HG02840 (cell line): ENCODE data around the gene CEP128.
"Not testable (repeated sequence)": the region's sequence is repeated elsewhere in the genome, so short reads cannot be mapped to it uniquely, and the experiment has no call there.

ENCODE experiments used
- ATAC-seq: cut with Tn5 transposase; IDR thresholded peaks from one replicate; pipeline ENCODE4 v1.9.1; 2021; ENCODE audit warnings: mild to moderate bottlenecking, moderate library complexity, moderate number of reproducible peaks; ENCODE audit not compliant: unreplicated experiment, low FRiP score

The CEP128 gene

GRCh38 chr14:80954687-80955299 lies 13.3 kb upstream of the CEP128 start:
- ATAC-seq: no peak

- ATAC-seq: not testable (repeated sequence)
These were observed 11.7 kb upstream of the CEP128 start for GRCh38 chr14:80953211-80953610.

DNA sequence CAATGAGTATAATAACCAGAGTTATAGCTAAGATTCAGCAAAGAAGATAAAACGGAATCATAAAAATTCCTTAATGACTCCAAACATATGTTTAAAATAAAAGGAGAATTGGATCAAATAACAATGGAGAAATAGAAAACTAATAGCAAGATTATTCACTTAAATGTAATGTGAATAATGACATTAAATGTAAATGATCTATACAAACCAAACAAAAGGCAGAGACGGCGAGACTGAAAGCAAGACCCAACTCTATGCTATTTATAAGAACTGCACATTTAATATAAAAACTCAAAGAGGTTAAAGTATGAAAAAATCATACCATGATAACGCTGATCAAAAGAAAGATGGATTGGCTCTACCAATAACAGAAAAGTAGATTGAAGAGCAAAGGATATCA lies 10.0 kb upstream of the CEP128 start:
- ATAC-seq: no peak

- no peak for ATAC-seq
These were observed 6.8 kb upstream of the CEP128 start for GRCh38 chr14:80948291-80948690.

- no peak for ATAC-seq
These were observed 5.3 kb upstream of the CEP128 start for GRCh38 chr14:80946797-80947196.

GRCh38 chr14:80946187-80946586 lies 4.6 kb upstream of the CEP128 start:
- no peak for ATAC-seq

DNA sequence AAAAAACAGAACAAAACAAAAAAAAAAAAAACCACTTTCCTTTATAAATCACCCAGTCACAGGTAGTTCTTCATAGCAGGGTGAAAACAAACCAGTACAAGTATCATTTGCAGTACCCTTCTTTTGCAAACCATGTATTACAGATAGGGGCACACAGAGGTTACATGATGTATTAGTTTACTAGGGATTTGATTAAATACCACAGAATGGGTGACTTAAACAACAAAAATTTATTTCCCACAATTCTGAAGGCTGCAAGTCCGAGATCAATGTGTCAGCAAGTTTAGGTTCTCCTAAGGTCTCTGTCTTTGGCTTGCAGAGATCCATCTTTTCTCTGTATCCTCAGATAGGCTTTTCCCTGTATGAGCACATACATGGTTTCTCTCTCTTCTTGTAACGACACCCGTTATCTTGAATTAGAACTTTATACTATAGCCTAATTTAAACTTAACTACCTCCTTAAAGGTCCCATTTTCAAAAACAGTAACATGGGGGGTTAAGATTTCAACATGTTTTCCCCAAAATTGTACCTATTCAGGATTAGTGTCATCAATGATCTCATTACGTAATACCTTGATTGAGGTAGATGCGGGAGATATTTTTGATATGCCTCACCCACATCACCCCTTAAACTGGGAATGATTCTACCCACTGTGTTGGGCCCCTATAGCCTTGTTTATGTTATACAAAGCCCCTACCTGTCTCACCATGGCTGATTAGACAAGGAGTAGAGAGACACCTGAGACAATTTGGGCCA lies 3.5 kb upstream of the CEP128 start:
- no peak for ATAC-seq

GRCh38 chr14:80942191-80942600 lies 658 bp upstream of the CEP128 start:
- peak; percentile 11 for ATAC-seq

GRCh38 chr14:80940146-80940545 lies 1.4 kb downstream of the CEP128 start:
- no peak for ATAC-seq

DNA sequence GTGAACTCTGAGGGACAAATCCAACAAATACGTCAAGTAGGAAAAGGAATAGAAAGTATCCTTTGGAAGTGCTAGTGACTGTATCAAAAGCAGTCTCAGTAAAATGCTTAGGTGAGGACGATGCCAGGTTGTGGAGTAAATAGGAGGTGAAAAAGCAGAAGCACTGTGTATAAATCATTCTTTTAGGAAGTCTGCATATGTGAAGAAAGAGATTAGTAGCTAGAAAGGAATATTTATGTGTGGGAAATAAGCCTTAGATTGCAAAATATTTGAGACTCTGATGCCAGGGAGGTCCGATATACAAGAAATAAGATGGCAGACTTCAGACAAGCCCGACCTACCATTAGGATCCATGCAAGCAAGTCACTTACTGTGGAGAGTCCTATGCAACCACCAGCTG lies 7.9 kb downstream of the CEP128 start:
- no peak for ATAC-seq

GRCh38 chr14:80933282-80933681 lies 8.3 kb downstream of the CEP128 start:
- ATAC-seq: no peak

DNA sequence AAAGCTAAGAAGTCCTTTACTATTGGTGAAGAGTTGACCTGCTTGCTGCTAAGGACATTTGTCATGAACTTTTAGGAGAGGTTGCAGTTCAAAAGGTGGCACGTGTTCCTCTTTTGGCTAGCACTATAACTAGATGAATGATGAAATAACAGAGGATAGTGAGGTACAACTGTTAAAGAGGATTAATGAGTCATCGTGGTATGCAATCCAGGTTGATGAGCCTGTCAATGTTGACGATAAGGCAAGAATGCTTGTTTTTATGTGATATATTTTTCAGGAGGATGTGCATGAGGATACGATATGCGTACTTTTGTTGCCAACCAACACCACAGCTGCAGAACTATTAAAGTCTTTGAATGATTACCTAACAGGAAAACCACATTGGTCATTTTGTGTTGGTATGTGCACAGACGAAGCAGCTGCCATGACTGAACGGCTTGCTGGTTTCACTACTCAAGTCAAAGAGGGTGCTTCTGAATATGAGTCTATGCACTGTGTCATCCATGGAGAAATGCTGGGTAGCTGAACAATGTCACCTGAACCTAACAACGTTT lies 10.6 kb downstream of the CEP128 start:
- peak; percentile 99 for ATAC-seq

- ATAC-seq: no peak
These were observed 11.4 kb downstream of the CEP128 start for GRCh38 chr14:80930095-80930494.

GRCh38 chr14:80927083-80927989 lies 14.2 kb downstream of the CEP128 start:
- ATAC-seq: no peak

- no peak for ATAC-seq
These were observed 15.0 kb downstream of the CEP128 start for GRCh38 chr14:80926397-80927082.

DNA sequence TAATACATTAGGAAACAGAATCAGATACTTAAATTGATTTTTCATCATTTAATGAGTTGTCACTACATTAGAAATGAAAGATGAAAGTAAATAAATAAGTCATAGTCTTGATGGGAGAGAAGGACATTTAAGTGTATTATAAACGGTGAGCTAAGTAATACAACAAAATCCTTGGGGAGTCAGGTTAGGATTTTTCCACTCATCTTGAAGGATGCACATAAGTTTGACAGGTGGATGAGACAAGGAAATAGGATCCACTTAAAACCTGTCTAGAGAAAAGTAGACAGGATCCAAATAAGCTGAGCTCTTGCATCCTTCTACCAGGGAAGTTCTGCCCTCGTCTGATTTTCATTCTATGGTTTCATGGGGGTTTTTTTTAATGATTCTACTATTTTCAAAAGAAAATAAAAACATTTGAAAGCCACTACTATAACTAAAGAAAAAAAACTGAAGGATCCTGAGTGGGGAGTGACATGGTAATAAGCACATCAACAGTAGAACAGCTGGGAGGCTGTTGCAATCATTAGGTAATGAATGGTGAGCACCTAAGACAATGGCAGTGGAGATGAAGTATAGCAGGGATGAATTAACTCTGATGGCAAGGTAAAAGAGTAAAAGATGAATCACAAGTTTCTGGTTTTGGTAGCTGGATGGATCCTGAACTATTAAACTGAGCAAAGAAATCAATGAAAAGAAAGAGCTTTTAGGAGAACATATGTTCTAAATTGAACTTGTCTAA lies 17.0 kb downstream of the CEP128 start:
- ATAC-seq: no peak

- ATAC-seq: no peak
These were observed 18.2 kb downstream of the CEP128 start for GRCh38 chr14:80923368-80923767.

GRCh38 chr14:80919622-80920021 lies 21.9 kb downstream of the CEP128 start:
- no peak for ATAC-seq

GRCh38 chr14:80912013-80912412 lies 29.5 kb downstream of the CEP128 start:
- not testable (repeated sequence) for ATAC-seq

DNA sequence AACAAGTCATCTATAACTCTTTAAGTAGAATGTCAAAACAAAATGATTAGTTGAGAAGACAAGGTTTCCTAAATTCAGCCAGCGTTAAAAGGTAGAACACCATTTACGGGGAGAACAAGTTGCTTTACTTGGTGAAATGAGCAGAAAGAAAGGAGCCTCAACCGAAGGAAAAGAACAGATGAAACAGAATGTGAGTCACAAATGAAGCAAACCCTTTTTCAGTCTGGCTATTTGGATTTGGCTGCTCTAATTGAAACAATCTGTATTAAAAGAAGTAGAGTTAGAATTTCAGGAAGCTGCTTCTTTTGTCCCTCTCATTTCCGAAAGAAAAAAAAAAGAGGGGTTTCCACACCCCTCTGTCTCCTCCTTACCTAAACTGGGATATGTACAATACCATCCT lies 34.6 kb downstream of the CEP128 start:
- ATAC-seq: no peak
